ENCODE measurements around the gene IGSF21.

IGSF21 gene

DNA sequence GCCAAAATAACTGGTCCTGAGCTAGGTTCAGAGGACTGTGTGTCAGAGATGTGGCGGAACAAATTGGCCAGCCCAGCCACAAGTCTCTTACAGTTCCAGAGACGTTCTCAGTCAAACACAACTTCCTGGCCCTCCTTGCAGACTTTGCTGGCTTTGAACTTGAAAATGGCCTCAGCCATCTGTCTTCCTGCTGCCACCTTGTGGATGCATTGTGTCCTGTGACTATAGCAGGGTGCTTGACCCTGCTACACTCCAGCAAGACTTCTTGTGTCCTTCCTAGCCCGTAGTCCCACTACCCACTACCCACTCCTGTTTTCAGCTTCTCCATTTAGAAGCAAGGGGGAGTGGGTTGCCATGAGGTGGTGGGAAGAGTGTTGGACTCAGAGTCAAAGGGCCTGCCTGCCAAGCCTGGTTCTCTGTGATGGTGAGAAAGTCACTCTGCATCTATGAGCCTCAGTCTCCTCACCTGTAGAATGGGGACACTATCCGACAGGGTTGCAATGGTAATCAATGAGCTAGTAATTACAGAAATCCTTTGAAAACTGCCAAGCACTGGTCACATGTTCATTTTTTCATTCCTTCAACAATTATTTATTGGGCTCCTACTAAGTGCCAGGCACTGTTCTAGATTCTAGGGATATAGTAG, 109.9 kb downstream of the IGSF21 start:
- DNase-seq (ENCODE audit: low read depth in 2 of 2), result no peak

DNA sequence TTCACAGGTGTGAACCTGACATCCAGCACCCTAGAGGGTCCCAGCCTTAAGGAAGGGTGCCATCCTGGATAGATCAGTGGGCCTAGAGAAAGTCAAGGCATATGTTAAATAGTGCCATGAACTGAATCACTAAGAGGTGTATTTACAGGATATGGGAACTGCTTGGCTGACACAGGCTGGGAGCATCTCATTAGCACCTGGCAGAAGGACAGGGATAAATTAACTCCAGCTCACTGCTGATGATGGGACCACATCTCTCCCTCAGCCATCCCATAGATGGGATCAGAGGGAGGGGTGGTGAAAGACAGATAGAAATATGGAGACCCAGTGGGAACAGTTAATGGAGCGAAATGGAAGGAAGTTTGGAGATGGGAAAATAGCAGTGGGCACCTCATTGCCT, 122.0 kb downstream of the IGSF21 start:
- no peak for DNase-seq (ENCODE audit: low read depth in 2 of 2)

DNA sequence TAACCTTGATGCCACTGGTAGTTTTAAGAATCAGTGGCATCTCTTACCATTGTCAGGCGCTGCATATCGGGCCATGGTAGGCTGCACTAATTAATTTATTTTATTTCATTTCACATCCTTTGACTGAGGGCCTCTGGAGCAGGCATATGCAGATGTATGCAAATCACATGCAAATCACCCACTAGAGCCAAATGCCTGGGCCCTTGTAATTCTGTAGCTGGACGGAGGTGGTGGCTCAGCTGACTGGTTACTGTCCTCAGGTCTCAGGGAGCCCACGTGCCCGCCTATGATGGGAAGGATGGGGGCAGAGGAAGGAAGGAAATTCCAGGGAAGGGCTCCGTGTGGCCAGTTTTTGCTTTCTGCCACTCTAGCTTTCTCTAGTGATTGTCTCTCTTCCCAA, 122.7 kb downstream of the IGSF21 start:
- no peak for DNase-seq (ENCODE audit: low read depth in 2 of 2)

DNA sequence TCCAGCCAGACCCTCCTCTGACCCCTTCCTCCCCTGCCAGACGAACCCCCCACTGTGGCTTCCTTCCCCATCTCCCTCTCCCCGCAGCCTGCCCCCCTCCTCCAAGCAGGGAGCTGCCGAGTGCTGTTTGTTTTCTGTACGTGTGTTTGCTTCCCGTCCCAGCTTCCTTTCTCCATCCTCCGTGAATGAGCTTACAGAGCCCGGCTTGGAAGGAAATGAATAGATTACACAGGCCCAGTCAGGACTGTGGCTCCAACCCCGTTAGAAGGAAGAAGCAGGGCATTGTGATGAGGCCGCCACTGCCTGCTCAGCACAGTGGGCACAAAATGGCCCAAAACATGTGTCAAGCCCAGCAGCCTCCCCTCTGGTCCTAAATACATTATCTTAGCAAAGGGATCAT, 123.2 kb downstream of the IGSF21 start:
- no peak for DNase-seq (ENCODE audit: low read depth in 2 of 2)

DNA sequence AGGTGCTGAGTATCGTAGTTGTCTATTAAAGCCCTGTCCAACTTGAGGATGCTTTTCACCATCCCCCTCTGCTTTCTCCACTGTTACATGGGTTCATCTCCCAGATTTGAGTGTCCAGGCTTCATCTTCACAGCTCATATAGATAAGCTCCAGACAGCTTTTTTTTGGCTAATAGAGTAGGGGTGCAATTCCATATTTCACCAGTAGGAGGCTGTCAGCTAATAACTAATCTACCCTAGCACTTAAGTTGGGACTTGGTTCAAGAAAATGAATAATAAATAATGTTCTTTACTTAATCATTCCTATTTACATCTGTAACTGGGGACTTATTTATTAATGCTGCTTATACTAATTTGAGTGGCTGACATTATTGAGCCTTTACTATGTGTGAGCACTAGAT, 124.5 kb downstream of the IGSF21 start:
- DNase-seq (ENCODE audit: low read depth in 2 of 2), result no peak

DNA sequence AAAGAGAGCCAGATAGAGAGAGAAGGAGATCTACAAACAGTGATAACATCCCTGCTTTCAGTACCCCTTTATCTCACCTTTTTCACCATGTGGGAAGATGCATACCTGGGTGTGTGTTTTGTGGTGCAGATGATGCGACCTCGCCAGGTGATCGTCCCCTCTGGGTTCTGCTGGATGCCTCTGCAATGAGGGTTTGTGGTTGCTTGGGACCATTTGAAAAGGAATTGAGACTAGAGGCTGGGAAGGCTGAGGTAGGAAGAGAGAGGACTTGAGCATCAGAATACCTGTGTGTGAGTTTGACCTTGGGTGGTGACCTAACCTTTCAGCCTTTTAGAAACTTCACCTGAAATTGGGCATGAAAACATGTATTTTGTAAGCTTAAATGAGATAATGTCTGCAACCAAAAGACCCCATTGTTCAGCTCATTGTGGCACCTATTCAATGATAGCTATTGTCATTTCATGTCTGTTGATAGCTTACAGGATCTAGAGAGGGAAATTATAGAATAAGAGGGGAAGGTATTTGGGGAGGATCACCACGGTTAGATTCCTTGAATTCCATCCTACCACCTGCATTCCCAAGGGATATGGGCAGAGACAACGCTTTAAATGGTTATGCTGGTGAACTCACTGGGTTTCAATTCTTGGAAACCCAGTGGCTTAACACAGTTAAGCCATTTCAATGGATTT, 125.7 kb downstream of the IGSF21 start:
- no peak for DNase-seq (ENCODE audit: low read depth in 2 of 2)

DNA sequence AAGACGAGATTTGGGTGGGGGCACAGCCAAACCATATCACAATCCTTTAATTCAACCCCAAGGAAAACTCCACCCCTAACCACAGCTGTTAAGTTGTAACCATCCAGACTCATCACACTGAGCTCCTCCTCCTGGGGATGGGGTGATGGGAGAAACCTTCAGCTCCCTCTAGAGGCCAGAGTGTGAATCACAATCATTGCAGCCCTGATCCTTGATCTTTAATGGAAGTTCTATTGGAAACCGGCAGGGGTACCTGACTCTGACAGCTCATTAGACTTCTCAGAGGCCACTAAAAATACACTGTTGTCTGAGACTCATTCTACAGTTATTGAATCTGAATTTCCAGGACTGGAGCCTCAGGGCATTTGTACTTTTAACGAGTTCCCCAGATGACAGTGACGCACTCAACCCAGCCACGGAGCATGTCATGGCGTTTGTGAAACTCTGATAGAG, 127.2 kb downstream of the IGSF21 start:
- DNase-seq (ENCODE audit: low read depth in 2 of 2), result no peak

DNA sequence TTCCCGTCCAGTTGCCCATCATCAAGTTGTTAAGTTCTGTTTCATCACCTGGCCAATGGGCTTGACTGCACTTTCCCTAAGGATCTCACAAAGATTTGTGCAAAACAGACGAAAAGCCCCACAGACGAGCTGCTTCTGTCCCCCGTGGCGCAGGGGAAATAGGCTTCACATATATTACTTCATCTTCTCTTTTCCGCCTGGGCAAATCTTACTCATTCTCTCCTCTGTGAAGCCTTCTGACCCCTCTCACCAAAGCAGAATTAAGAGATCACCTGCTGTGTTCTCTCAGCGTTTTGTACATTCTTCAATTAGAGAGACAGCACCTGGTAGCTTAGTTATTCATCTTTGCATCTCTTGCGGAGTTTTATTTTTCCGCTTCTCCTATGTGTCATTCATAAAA, 129.8 kb downstream of the IGSF21 start:
- DNase-seq (ENCODE audit: low read depth in 2 of 2), result no peak

DNA sequence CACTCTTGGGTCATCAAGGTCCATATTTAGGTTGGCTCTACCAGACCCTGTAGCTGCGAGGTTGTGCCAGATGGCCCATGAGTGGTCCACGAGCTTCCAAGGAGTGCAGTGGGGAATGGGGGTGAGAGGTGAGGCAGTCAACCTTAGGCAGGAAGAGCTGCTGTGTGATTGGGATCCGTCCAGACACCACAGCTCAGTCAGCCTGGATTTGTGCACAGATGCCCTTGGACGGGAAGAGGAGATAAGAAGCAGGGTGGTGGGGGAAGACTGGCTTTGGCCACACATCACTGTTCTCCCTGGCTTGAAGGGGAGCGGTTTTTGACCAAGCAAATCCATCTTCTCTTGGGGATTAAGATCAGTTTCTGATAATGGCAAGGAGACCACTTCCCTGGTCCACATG, 130.6 kb downstream of the IGSF21 start:
- no peak for DNase-seq (ENCODE audit: low read depth in 2 of 2)

DNA sequence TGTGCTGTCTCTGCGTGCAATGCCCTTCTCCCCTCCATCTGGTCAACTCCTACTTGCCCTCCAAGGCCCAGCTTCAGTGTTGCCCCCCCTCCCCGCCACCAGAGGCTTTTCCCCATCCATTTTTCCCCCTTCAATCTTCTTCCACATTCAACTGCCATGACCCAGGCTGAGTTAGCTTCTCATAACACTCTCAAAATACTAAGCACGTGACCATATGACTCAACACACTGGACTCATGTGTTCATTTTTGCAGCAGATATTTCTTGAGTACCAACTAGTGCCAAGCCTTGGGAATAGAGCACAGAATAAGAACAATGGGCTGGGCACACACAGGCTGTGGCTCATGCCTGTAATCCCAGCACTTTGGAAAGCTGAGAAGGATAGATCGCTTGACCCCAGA, 132.1 kb downstream of the IGSF21 start:
- no peak for DNase-seq (ENCODE audit: low read depth in 2 of 2)

DNA sequence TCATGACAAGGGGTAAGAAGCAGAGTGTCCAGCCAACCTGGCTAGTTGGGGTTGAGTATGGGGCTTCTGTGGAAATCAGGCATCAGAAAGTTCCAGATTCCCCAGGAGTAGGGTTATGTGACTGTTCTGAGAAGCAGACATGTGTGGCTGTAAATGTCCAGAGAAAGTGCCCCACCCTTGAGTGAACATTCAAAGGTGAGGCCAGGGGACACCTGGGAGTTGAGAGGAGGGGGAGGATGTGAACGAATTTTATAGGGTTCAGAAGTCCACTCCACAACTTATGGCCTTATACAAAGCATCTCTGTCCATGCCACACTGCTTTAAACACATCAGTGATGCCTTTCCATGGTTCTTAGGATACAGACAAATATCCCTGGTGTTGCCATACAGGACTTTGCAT, 133.3 kb downstream of the IGSF21 start:
- no peak for DNase-seq (ENCODE audit: low read depth in 2 of 2)

DNA sequence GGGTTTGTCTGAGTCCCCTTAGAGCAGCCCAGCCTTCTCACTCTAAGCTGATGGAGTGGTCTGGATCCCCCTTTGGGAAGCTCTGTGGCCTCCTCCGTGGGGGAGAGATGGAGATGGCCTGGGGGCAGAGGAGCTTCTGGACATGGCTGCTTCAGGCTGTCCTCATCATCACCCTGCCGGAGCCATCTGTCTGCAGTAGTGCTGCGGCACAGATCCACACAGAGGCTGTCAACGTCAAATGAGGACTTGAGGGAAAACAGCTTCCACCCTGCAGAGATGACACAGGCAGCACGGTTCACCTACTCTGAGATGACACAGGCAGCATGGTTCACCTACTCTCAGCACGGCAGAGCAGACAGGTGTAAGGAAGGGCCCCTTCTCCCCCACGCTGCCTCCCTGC, 134.3 kb downstream of the IGSF21 start:
- DNase-seq (ENCODE audit: low read depth in 2 of 2), result no peak

DNA sequence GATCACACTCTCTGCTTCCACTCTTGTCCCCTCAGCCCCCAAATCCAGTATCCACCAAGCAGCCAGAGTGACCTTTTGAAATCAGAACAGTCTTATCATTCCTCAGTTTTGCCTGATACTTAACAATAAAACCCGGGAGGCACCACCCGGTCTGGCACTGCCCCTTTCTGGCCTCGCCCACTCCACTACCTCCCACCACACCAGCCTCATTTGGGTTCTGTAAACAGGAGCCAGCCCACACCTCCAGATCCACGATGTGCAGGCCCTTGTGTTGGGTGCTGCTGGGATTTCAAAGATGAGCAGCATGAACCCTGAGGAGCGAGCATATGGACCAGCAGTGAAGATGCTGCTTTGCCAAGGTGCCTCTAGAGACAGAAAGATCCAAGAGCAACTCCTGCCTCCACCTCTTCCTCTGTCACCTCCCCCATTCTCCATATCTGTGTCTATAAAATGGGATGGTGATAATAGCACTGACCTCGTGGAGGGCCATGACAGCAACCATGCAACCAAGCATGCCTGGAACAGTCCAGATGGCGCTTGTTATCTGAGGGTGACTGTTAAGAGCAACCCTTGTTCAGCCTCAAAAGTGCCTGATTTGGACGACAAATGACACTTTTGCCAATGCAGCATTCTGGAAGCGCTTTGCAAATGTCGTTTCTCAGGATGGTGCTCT, 136.0 kb downstream of the IGSF21 start:
- no peak for DNase-seq (ENCODE audit: low read depth in 2 of 2)

DNA sequence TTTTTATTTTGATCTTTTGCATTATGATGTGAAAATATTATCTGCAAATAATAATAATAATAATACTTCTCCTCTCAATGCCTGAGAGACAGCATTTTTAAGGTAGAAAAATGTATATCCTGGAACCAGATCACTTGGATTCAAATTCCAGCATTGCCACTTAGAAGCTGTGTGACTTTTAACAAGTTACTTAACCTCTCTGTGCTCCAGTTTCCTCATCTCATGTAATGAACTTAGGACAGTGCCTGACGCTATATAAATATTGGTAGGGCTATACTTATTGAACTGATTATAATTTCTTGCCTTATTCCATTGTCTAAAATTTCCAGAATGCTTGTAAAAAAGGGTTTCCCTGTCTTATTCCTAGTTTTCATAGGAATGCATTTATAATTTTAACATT, 137.2 kb downstream of the IGSF21 start:
- no peak for DNase-seq (ENCODE audit: low read depth in 2 of 2)

DNA sequence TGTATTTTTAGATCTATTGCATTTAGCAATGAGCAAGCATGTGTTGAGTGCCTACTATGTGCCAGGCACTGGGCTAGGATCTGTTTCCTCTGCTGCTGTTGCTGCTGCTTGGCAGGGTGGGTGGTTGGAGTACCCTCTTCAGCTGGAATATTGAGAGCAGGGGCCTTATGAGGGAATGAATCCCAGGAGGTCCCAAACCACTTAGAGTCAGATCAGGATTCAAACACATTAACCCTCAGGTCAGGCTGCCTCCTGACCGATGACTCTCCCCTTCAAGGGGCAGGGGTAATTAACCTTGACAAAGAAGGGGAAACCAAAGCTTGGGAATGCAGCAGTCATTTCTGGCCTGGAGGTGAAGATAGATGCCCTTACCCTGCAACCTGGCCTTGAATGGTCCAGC, 138.0 kb downstream of the IGSF21 start:
- no peak for DNase-seq (ENCODE audit: low read depth in 2 of 2)

DNA sequence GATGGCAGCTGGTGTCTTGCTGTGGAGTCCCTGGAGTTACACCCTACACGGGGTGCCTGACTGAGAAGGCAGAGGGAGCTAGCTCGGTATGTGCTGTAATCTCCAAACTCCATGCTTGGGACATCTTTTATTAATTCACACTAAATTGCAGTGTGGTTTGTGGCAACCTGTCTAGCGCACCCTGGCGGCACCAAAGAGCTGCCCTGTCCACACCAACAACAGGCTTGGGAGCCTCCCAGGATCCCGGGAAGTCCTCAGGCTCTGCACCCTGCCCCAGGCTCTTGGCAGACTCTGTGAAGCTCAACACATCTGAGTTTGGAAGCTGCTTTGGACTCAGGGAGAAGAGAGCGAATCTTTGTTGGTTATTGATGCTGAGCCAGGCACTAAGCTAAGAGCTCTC, 138.9 kb downstream of the IGSF21 start:
- no peak for DNase-seq (ENCODE audit: low read depth in 2 of 2)

DNA sequence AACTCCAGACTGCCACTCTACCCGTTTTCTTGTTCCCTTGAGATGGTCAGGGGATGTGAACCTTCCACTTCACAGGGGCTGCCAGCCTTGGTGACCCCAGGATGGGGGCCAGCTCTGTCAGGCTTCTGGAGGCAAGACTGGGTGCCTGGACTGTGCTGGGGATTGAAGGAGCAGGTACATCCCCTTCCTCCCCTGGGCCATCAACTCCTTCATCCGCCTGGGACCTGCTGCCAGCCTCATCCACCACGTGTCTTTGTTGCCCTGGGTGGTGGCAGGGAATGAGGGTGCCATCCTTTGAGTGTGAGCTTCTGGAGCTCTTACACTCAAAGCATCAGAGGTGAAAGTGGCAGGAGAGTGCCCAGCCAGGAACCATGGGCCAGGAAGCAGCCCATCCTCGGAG, 139.6 kb downstream of the IGSF21 start:
- no peak for DNase-seq (ENCODE audit: low read depth in 2 of 2)

DNA sequence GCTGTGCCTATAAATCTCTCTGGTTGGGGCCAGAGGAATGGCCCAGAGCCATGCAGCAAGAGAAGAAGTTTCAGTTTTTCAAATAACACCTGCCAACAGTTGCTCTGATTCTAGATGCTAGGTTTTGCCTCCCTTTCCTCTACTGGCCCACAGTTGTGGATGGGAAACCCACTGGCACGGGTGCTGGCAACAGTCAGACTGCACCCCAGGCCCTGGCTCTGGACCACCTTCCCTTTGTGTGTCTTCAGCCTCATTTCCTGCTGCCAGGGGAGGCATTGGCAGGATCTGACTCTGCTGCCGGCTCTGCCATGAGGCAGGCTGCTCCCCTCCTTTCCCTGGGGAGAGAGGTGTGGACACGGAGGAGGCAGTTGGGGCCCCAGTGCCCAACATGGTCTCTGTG, 142.0 kb downstream of the IGSF21 start:
- DNase-seq (ENCODE audit: low read depth in 2 of 2), result no peak

DNA sequence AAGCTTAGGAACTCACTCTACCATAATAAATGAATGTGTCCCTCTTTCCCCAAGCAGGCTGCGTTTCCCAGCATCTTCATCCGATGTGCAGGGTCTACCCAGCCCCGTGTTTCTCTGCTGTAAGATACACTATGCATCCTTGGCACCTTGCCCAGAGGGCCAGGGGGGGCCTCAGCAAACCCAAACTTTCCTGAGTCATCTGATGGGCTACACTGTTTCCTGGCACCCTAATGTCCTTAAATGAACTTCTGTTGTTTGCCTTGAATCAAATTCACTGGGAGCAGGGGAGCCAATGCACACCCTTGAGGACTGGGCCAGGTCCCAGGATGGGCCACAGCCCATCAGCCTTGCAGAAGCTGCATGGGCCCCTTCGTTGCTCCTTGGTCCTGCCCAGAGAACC, 145.5 kb downstream of the IGSF21 start:
- no peak for DNase-seq (ENCODE audit: low read depth in 2 of 2)

DNA sequence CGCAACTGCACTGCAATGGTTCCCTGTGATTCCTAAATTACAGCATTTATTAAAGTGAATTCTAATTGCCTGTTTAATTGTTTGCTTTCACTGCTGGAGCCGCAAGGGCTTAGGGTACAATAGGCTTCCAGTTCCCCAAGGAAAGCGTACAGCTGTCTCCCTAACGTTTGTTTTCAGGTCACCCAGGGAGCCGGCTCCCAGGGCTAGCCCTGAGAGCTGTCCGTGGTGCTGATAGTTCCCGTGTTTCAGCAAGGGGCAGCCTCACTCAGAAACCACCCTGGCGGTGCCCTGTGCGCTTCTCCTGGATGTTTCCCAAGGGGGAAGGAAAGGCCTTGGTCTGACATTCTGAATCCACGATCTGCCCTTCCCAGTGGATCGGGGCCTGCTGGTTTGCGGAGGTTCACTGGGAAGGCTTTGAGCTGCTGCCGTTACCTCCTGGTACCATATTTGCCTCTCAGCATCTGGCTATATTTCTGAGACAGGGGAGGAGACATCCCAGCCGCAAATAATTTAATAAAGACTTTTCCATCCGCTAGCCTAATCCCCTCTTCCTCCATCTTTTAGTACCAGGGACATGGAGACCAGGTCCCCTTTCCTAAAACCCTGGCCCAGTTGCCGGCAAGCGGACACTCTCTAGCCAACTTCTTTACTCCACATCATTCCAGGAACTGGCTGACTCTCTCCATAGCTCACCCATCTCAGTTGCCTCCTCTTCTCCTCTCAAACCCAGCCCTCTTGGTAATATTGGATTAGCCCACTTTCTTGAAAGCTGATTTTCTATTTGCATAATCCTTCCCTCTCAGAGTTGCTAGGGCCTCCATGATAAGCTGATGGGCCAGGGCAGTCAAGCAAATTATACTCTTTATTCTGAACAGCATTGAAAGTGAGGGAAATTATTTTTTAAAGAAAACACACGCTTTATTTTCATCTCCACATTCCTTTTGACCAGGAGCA, 149.0 kb downstream of the IGSF21 start:
- no peak for DNase-seq (ENCODE audit: low read depth in 2 of 2)

DNA sequence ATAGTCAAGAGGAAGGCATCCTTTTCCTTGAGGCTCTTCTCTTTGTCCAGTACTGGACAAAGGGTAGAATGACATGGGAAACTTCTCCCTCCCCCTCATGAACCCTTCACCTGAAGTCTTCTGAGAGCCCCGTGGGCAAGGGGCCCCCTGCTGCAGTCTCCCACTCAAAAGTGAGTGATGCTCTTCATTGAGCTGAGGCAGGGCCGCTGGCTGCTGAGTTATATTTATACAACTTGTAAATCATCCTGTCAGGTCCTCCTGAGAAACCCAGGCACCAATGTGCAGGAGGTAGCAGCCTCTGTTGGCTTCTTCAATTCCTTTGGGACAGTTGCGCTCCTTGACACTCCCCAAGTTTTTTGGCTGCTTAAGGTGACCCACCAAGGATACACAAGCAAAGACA, 150.2 kb downstream of the IGSF21 start:
- DNase-seq (ENCODE audit: low read depth in 2 of 2), result no peak

DNA sequence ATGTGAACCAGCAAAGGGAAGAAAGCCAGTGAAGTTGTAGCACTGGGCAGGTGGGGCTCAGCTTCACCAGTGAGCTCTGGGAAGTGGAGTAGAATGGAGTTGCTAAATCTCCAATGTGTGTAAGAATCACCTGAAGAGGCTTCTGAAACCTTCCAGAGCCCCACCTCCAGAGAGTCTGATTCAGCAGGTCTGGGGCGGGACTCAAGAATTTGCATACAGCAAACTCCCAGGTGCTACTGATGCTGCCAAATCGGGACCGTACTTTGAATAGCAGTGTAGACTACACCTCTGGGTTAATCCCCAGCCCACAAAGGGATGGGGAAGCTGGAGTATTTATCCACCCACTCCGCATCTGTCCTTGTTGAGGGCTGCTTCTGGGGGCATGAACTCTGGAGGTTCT, 154.3 kb downstream of the IGSF21 start:
- DNase-seq (ENCODE audit: low read depth in 2 of 2), result no peak
